IPS DF 6.9 (cell line): ENCODE measurements around the gene MOB1A.
"Not testable (repeated sequence)": the region's sequence is repeated elsewhere in the genome, so short reads cannot be mapped to it uniquely, and the experiment has no call there.

Experiments used
- DNase-seq: peaks from one replicate; pipeline ENCODE4 v3.0.0-alpha.2; 2013; ENCODE audit warnings: low read depth, low spot score
- H3K27ac ChIP-seq: one replicate; pipeline ENCODE4 v1.5.1; 2013; ENCODE audit warnings: low read length, control low read depth
- H3K27me3 ChIP-seq: 2 replicates; pipeline ENCODE4 v1.6.1; 2013; ENCODE audit warnings: mild to moderate bottlenecking, low read length; ENCODE audit not compliant: control insufficient read depth, insufficient read depth
- H3K36me3 ChIP-seq: 2 replicates; pipeline ENCODE4 v1.6.1; 2013; ENCODE audit warnings: low read length; ENCODE audit not compliant: control insufficient read depth, insufficient read depth
- H3K4me1 ChIP-seq: 2 replicates; pipeline ENCODE4 v1.6.1; 2013; ENCODE audit warnings: low read length; ENCODE audit not compliant: control insufficient read depth, insufficient read depth
- H3K4me3 ChIP-seq: 2 replicates; pipeline ENCODE4 v1.5.1; 2013; ENCODE audit warnings: mild to moderate bottlenecking, low read length
- H3K9me3 ChIP-seq: 2 replicates; pipeline ENCODE4 v1.6.1; 2013; ENCODE audit warnings: low read length, inconsistent platforms; ENCODE audit not compliant: control insufficient read depth, insufficient read depth
- WGBS: extraction: QIAGEN DNeasy Blood & Tissue Kit; methylation state at CpG from one replicate; pipeline ENCODE4 v1.1.7; 2013; ENCODE audit warnings: mixed read lengths, missing lambda C conversion rate; ENCODE audit not compliant: insufficient read length, insufficient coverage; 5-methylcytosine and 5-hydroxymethylcytosine counted together

The MOB1A gene

GRCh38 chr2:74198461-74199274 lies 20.0 kb upstream of the MOB1A start, which contains the start of gene MTHFD2:
Gene MTHFD2, plus strand, starts transcription at chr2:74198615. Its CDS starts 27 bp downstream, at chr2:74198642.
- Histone ChIP-seq H3K27ac (no peak within 1 kb of the TSS), H3K4me1 (peaks cover 1% of the 10 kb centered on the region; the same call in 1 of the 2 replicates), H3K4me3 (peak within 1 kb of the TSS; percentile 61), H3K36me3 (no peaks in the 10 kb centered on the region), H3K9me3 (no peaks in the 10 kb centered on the region), H3K27me3 (no peaks in the 10 kb centered on the region)
- DNase-seq: peak; percentile 96
- no CpG with 5 or more reads among the region's 96 CpGs for WGBS

DNA sequence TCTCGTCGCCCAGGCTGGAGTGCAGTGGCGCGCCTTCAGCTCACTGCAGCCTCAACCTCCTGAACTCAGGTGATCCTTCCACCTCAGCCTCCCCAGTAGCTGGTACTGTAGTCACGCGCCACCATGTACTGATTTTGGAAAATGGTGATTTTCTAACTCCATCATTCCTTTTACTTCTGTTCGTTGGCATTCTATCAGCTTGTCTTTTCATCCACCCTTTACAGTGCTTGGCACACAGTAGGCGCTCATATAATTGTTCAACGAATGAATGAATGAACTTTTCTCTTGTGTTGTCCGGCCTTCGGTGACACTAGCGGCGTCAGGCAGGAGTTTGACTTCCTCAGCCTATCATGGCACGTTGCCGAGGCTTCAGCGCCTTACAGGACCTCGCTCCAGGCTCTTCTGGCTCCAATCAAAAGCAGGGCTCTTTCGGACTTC lies 19.4 kb upstream of the MOB1A start:
- Histone ChIP-seq H3K27me3 (no peaks in the 10 kb centered on the region), H3K36me3 (no peaks in the 10 kb centered on the region), H3K9me3 (no peaks in the 10 kb centered on the region), H3K27ac (no peak overlapping the region), H3K4me1 (peaks cover 1% of the 10 kb centered on the region; the same call in 1 of the 2 replicates), H3K4me3 (peak overlapping the region; percentile 13; the same call in 1 of the 2 replicates)
- no peak for DNase-seq
- no CpG with 5 or more reads among the region's 18 CpGs for WGBS

GRCh38 chr2:74197049-74197448 lies 18.4 kb upstream of the MOB1A start:
- H3K4me1 ChIP-seq: peaks cover 1% of the 10 kb centered on the region; the same call in 1 of the 2 replicates
- no peaks in the 10 kb centered on the region for H3K27me3 ChIP-seq
- no peaks in the 10 kb centered on the region for H3K36me3 ChIP-seq
- DNase-seq: no peak
- no peak overlapping the region for H3K27ac ChIP-seq
- H3K4me3 ChIP-seq: no peak overlapping the region
- H3K9me3 ChIP-seq: no peaks in the 10 kb centered on the region
- no CpG with 5 or more reads among the region's 4 CpGs for WGBS

DNA sequence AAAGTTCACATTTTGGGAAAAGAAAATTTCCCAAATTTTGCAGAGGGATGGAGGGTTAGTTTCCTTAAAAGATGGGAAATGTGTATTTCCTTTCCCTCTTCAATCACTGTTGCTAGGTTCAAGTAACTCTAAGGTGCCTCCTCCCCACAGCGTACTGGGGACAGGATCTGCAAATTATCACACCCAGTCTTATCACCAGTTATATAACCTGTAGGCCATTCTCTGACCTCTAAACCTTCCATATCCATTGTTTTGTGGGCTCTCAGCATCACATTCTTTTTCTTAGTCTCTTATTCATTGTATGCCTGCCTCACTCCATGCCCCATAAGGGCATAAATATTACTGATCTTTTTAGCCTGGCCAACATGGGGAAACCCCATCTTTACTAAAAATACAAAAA lies 16.1 kb upstream of the MOB1A start:
- WGBS: no CpG with 5 or more reads among the region's 1 CpG

GRCh38 chr2:74191596-74192380 lies 13.1 kb upstream of the MOB1A start:
- Histone ChIP-seq H3K9me3 (no peaks in the 10 kb centered on the region), H3K27ac (no peak overlapping the region), H3K27me3 (no peaks in the 10 kb centered on the region), H3K36me3 (no peaks in the 10 kb centered on the region), H3K4me3 (no peak overlapping the region), H3K4me1 (peaks cover 2% of the 10 kb centered on the region)
- no peak for DNase-seq
- WGBS: no CpG with 5 or more reads among the region's 6 CpGs

More for the DNA sequence above, 16.1 kb upstream of the MOB1A start:
- DNase-seq: no peak
- Histone ChIP-seq H3K27ac (no peak overlapping the region), H3K27me3 (no peaks in the 10 kb centered on the region), H3K9me3 (no peaks in the 10 kb centered on the region), H3K4me1 (peaks cover 1% of the 10 kb centered on the region; the same call in 1 of the 2 replicates), H3K36me3 (no peaks in the 10 kb centered on the region), H3K4me3 (no peak overlapping the region)

GRCh38 chr2:74188696-74189095 lies 10.0 kb upstream of the MOB1A start:
- no peaks in the 10 kb centered on the region for H3K9me3 ChIP-seq
- no peak overlapping the region for H3K4me3 ChIP-seq
- WGBS: no CpG with 5 or more reads among the region's 3 CpGs
- H3K27me3 ChIP-seq: no peaks in the 10 kb centered on the region
- H3K36me3 ChIP-seq: no peaks in the 10 kb centered on the region
- no peak for DNase-seq
- no peak overlapping the region for H3K27ac ChIP-seq
- peaks cover 2% of the 10 kb centered on the region for H3K4me1 ChIP-seq

- no peak overlapping the region for H3K4me3 ChIP-seq
- DNase-seq: no peak
- no peak overlapping the region for H3K27ac ChIP-seq
- H3K4me1 ChIP-seq: peaks cover 2% of the 10 kb centered on the region
- H3K27me3 ChIP-seq: no peaks in the 10 kb centered on the region
- H3K9me3 ChIP-seq: no peaks in the 10 kb centered on the region
- H3K36me3 ChIP-seq: no peaks in the 10 kb centered on the region
- no CpG with 5 or more reads among the region's 6 CpGs for WGBS
Measured at GRCh38 chr2:74188018-74188601, 9.4 kb upstream of the MOB1A start.

DNA sequence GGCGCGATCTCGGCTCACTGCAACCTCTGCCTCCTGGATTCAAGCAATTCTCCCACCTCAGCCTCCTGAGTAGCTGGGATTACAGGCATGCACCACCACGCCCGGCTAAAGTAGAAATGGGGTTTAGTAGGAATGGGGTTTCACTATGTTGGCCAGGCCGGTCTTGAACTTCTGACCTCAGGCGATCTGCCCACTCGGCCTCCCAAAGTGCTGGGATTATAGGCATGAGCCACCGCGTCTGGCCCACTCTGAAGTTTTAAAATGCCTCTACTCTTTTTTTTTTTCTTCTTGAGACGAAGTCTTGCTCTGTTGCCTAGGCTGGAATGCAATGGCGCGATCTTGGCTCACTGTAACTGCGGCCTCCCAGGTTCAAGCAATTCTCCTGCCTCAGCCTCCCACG lies 8.0 kb upstream of the MOB1A start:
- no CpG with 5 or more reads among the region's 15 CpGs for WGBS
- not testable (repeated sequence) for H3K9me3 ChIP-seq, H3K4me1 ChIP-seq, H3K4me3 ChIP-seq, DNase-seq, H3K27me3 ChIP-seq, H3K36me3 ChIP-seq, H3K27ac ChIP-seq

- H3K27ac ChIP-seq: no peak overlapping the region
- H3K4me3 ChIP-seq: no peak overlapping the region
- no peaks in the 10 kb centered on the region for H3K9me3 ChIP-seq
- H3K27me3 ChIP-seq: no peaks in the 10 kb centered on the region
- no CpG with 5 or more reads among the region's 9 CpGs for WGBS
- peaks cover 2% of the 10 kb centered on the region for H3K4me1 ChIP-seq
- no peaks in the 10 kb centered on the region for H3K36me3 ChIP-seq
- no peak for DNase-seq
Measured at GRCh38 chr2:74186038-74186437, 7.4 kb upstream of the MOB1A start.

DNA sequence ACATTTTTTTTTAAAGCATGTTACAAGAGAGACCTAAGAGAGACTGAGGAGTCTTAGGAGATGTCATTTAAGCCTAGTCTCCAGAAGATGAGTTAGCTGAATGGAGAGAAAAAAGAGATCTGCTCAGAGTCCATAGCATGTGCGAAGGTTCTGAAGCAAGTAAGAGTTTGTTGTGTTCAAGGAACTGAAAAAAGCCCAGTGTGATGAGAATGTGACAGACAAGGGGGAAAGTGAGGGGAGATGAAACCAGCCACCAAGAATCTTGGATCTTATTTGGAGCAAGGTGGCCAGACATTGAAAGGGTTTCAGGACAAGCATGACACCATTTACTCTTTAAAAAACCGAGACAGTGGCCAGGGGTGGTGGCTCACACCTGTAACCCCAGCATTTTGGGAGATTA lies 5.2 kb upstream of the MOB1A start:
- Histone ChIP-seq H3K4me1 (peaks cover 2% of the 10 kb centered on the region), H3K27me3 (no peaks in the 10 kb centered on the region), H3K36me3 (no peaks in the 10 kb centered on the region), H3K9me3 (no peaks in the 10 kb centered on the region), H3K4me3 (no peak overlapping the region), H3K27ac (no peak overlapping the region)
- WGBS: no CpG with 5 or more reads among the region's 2 CpGs
- no peak for DNase-seq
